SK-N-SH treated with all-trans-retinoic acid at 6 μM for 48 hours (cell line): ENCODE measurements around the gene P2RX2.

Experiments used
- ATAC-seq: fragments of 200-7000 bp; cut with Tn5 transposase; 3 replicates; pipeline ENCODE4 v1.9.1; 2020; ENCODE audit warnings: mild to moderate bottlenecking, moderate library complexity
- ARNTL ChIP-seq: fragments of 450-650 bp; formaldehyde crosslinking; IDR thresholded peaks from 2 replicates; pipeline ENCODE4 v1.5.0; 2020; ENCODE audit warnings: low read depth, mild to moderate bottlenecking, moderate library complexity, borderline replicate concordance
- BACH2 ChIP-seq: fragments of 250-450 bp; sonication (Bioruptor Pico); IDR thresholded peaks from 2 replicates; pipeline ENCODE4 v1.9.0; 2021; ENCODE audit warnings: mild to moderate bottlenecking, borderline replicate concordance
- CSDC2 ChIP-seq: fragments of 250-450 bp; sonication (Bioruptor Pico); IDR thresholded peaks from 2 replicates; pipeline ENCODE4 v1.5.0; 2020; ENCODE audit warnings: mild to moderate bottlenecking, moderate library complexity
- ESRRG ChIP-seq: fragments of 250-450 bp; sonication (Bioruptor Pico); IDR thresholded peaks from 2 replicates; pipeline ENCODE4 v1.6.1; 2021; ENCODE audit warnings: mild to moderate bottlenecking
- GLIS3 ChIP-seq: fragments of 250-450 bp; sonication (Bioruptor Pico); IDR thresholded peaks from 2 replicates; pipeline ENCODE4 v1.5.0; 2020; ENCODE audit warnings: mild to moderate bottlenecking, moderate library complexity
- ISL1 ChIP-seq: fragments of 250-450 bp; sonication (Bioruptor Pico); IDR thresholded peaks from 2 replicates; pipeline ENCODE4 v2.1.2; 2022; ENCODE audit warnings: mild to moderate bottlenecking, moderate library complexity
- OSR1 ChIP-seq: fragments of 250-450 bp; sonication (Bioruptor Pico); IDR thresholded peaks from 2 replicates; pipeline ENCODE4 v1.8.0; 2022; ENCODE audit warnings: moderate library complexity, mild to moderate bottlenecking, inconsistent platforms
- PPARA ChIP-seq: fragments of 250-450 bp; sonication (Bioruptor Pico); IDR thresholded peaks from 2 replicates; pipeline ENCODE4 v1.5.0; 2020; ENCODE audit warnings: mild to moderate bottlenecking, borderline replicate concordance
- RARB ChIP-seq: fragments of 250-450 bp; sonication (Bioruptor Pico); IDR thresholded peaks from 2 replicates; pipeline ENCODE4 v1.8.0; 2021; ENCODE audit warnings: mild to moderate bottlenecking, moderate library complexity
- TCF4 ChIP-seq: fragments of 250-450 bp; sonication (Bioruptor Pico); IDR thresholded peaks from 2 replicates; pipeline ENCODE4 v1.8.0; 2021; ENCODE audit warnings: mild to moderate bottlenecking, moderate library complexity, borderline replicate concordance
- TOX ChIP-seq: fragments of 250-450 bp; sonication (Bioruptor Pico); IDR thresholded peaks from 2 replicates; pipeline ENCODE4 v1.8.0; 2021; ENCODE audit warnings: mild to moderate bottlenecking, moderate library complexity, borderline replicate concordance
- ZC3H10 ChIP-seq: fragments of 250-450 bp; sonication (Bioruptor Pico); IDR thresholded peaks from 2 replicates; pipeline ENCODE4 v1.5.1; 2021; ENCODE audit warnings: mild to moderate bottlenecking, moderate library complexity
- ZFP3 ChIP-seq: fragments of 250-450 bp; sonication (Bioruptor Pico); IDR thresholded peaks from 2 replicates; pipeline ENCODE4 v1.5.0; 2020; ENCODE audit warnings: mild to moderate bottlenecking, moderate library complexity
- ZFP30 ChIP-seq: fragments of 450-650 bp; formaldehyde crosslinking; IDR thresholded peaks from 2 replicates; pipeline ENCODE4 v1.5.0; 2022; ENCODE audit warnings: mild to moderate bottlenecking, moderate library complexity
- ZNF565 ChIP-seq: fragments of 450-650 bp; formaldehyde crosslinking; conservative IDR thresholded peaks from 2 replicates; pipeline ENCODE4 v1.5.0; 2020; ENCODE audit warnings: low read depth, mild to moderate bottlenecking, moderate library complexity
- ZNF70 ChIP-seq: fragments of 450-650 bp; formaldehyde crosslinking; IDR thresholded peaks from 2 replicates; pipeline ENCODE4 v1.5.0; 2020; ENCODE audit warnings: mild to moderate bottlenecking, moderate library complexity
- TF ChIP-seq, protein P1 (sequence below): fragments of 250-450 bp; sonication (Bioruptor Pico); IDR thresholded peaks from 2 replicates; pipeline ENCODE4 v1.8.0; 2021; ENCODE audit warnings: low read depth, mild to moderate bottlenecking, moderate library complexity, borderline replicate concordance
- TF ChIP-seq, protein P2 (sequence below): fragments of 250-450 bp; sonication (Bioruptor Pico); IDR thresholded peaks from 2 replicates; pipeline ENCODE4 v1.5.1; 2020; ENCODE audit warnings: low read depth, mild to moderate bottlenecking, moderate library complexity
- TF ChIP-seq, protein P3 (sequence below): fragments of 250-450 bp; sonication (Bioruptor Pico); IDR thresholded peaks from 2 replicates; pipeline ENCODE4 v1.8.0; 2020; ENCODE audit warnings: mild to moderate bottlenecking, moderate library complexity, borderline replicate concordance
- TF ChIP-seq, protein P4 (sequence below): fragments of 250-450 bp; sonication (Bioruptor Pico); IDR thresholded peaks from 2 replicates; pipeline ENCODE4 v1.5.0; 2020; ENCODE audit warnings: mild to moderate bottlenecking, moderate library complexity
- TF ChIP-seq, protein P5 (sequence below): fragments of 250-450 bp; sonication (Bioruptor Pico); IDR thresholded peaks from 2 replicates; pipeline ENCODE4 v1.5.1; 2021; ENCODE audit warnings: mild to moderate bottlenecking, moderate library complexity

Gene P2RX2

DNA sequence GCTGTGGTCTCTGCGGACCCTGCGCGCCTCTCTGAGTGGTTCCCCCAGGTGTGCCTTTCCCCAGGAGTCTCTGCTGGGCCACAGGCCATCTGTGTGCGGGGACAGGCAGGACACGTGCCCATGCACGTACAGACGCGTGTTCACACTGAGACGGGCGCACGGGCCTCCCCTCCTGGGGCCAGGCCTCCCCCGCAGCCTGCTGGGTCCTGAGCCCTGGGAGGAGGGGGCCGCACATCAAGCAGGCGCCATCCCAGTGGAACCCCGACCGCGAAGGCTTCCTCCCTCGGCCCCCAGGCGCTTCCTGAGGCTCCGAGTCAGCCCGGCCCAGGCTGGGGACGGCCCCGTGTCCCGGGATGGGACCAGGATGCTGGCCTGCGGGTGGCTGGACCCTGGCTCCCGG, 47.9 kb upstream of the P2RX2 start:
- TF ChIP-seq GLIS3 (CRISPR knock-in tag) (no peak), ZNF70 (CRISPR knock-in tag) (no peak), CSDC2 (no peak), PPARA (no peak), RARB (CRISPR knock-in tag) (no peak), TOX (CRISPR knock-in tag) (no peak), TCF4 (CRISPR knock-in tag) (no peak), OSR1 (CRISPR knock-in tag) (no peak), ZNF565 (CRISPR knock-in tag) (no peak), ZFP3 (no peak), ARNTL (CRISPR knock-in tag) (no peak), ZFP30 (CRISPR knock-in tag) (no peak), BACH2 (CRISPR knock-in tag) (no peak), ZC3H10 (CRISPR knock-in tag) (no peak)
- TF ChIP-seq, protein P1, sequence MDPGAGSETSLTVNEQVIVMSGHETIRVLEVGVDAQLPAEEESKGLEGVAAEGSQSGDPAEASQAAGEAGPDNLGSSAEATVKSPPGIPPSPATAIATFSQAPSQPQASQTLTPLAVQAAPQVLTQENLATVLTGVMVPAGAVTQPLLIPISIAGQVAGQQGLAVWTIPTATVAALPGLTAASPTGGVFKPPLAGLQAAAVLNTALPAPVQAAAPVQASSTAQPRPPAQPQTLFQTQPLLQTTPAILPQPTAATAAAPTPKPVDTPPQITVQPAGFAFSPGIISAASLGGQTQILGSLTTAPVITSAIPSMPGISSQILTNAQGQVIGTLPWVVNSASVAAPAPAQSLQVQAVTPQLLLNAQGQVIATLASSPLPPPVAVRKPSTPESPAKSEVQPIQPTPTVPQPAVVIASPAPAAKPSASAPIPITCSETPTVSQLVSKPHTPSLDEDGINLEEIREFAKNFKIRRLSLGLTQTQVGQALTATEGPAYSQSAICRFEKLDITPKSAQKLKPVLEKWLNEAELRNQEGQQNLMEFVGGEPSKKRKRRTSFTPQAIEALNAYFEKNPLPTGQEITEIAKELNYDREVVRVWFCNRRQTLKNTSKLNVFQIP (CRISPR knock-in tag): no peak
- TF ChIP-seq, protein P2, sequence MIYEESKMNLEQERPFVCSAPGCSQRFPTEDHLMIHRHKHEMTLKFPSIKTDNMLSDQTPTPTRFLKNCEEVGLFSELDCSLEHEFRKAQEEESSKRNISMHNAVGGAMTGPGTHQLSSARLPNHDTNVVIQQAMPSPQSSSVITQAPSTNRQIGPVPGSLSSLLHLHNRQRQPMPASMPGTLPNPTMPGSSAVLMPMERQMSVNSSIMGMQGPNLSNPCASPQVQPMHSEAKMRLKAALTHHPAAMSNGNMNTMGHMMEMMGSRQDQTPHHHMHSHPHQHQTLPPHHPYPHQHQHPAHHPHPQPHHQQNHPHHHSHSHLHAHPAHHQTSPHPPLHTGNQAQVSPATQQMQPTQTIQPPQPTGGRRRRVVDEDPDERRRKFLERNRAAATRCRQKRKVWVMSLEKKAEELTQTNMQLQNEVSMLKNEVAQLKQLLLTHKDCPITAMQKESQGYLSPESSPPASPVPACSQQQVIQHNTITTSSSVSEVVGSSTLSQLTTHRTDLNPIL (CRISPR knock-in tag): no peak
- TF ChIP-seq, protein P3, sequence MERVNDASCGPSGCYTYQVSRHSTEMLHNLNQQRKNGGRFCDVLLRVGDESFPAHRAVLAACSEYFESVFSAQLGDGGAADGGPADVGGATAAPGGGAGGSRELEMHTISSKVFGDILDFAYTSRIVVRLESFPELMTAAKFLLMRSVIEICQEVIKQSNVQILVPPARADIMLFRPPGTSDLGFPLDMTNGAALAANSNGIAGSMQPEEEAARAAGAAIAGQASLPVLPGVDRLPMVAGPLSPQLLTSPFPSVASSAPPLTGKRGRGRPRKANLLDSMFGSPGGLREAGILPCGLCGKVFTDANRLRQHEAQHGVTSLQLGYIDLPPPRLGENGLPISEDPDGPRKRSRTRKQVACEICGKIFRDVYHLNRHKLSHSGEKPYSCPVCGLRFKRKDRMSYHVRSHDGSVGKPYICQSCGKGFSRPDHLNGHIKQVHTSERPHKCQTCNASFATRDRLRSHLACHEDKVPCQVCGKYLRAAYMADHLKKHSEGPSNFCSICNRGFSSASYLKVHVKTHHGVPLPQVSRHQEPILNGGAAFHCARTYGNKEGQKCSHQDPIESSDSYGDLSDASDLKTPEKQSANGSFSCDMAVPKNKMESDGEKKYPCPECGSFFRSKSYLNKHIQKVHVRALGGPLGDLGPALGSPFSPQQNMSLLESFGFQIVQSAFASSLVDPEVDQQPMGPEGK: no peak
- TF ChIP-seq, protein P4, sequence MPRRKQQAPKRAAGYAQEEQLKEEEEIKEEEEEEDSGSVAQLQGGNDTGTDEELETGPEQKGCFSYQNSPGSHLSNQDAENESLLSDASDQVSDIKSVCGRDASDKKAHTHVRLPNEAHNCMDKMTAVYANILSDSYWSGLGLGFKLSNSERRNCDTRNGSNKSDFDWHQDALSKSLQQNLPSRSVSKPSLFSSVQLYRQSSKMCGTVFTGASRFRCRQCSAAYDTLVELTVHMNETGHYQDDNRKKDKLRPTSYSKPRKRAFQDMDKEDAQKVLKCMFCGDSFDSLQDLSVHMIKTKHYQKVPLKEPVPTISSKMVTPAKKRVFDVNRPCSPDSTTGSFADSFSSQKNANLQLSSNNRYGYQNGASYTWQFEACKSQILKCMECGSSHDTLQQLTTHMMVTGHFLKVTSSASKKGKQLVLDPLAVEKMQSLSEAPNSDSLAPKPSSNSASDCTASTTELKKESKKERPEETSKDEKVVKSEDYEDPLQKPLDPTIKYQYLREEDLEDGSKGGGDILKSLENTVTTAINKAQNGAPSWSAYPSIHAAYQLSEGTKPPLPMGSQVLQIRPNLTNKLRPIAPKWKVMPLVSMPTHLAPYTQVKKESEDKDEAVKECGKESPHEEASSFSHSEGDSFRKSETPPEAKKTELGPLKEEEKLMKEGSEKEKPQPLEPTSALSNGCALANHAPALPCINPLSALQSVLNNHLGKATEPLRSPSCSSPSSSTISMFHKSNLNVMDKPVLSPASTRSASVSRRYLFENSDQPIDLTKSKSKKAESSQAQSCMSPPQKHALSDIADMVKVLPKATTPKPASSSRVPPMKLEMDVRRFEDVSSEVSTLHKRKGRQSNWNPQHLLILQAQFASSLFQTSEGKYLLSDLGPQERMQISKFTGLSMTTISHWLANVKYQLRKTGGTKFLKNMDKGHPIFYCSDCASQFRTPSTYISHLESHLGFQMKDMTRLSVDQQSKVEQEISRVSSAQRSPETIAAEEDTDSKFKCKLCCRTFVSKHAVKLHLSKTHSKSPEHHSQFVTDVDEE (CRISPR knock-in tag): no peak
- no peak for ATAC-seq

DNA sequence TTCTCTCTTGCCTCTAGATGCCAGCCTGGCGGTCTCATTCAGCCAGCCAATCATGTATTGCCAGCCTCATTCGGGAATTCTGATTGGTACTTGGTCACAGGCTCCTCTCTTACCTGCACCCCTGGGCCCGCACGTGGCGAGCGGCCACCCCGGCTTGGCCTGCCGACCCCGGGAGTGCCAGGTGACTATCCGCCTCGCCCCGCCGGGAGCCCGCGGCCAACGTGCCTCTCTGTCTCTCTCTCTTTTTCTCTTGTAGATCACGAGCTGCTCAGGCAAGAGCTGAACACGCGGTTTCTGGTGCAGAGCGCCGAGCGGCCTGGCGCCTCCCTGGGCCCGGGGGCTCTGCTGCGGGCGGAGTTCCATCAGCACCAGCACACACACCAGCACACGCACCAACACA, 47.5 kb upstream of the P2RX2 start:
- ATAC-seq: no peak
- no peak for TF ChIP-seq CSDC2
- no peak for TF ChIP-seq TCF4 (CRISPR knock-in tag)
- TF ChIP-seq, protein P5, sequence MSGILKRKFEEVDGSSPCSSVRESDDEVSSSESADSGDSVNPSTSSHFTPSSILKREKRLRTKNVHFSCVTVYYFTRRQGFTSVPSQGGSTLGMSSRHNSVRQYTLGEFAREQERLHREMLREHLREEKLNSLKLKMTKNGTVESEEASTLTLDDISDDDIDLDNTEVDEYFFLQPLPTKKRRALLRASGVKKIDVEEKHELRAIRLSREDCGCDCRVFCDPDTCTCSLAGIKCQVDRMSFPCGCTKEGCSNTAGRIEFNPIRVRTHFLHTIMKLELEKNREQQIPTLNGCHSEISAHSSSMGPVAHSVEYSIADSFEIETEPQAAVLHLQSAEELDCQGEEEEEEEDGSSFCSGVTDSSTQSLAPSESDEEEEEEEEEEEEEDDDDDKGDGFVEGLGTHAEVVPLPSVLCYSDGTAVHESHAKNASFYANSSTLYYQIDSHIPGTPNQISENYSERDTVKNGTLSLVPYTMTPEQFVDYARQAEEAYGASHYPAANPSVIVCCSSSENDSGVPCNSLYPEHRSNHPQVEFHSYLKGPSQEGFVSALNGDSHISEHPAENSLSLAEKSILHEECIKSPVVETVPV (CRISPR knock-in tag): no peak
- no peak for TF ChIP-seq ARNTL (CRISPR knock-in tag)
- TF ChIP-seq, protein P1 (CRISPR knock-in tag): no peak
- TF ChIP-seq ESRRG (CRISPR knock-in tag): no peak
- TF ChIP-seq, protein P4 (CRISPR knock-in tag): no peak
- TF ChIP-seq OSR1 (CRISPR knock-in tag): no peak
- no peak for TF ChIP-seq ZFP3
- TF ChIP-seq ISL1 (CRISPR knock-in tag): no peak
- TF ChIP-seq BACH2 (CRISPR knock-in tag): no peak
- no peak for TF ChIP-seq RARB (CRISPR knock-in tag)
- no peak for TF ChIP-seq ZC3H10 (CRISPR knock-in tag)
- TF ChIP-seq GLIS3 (CRISPR knock-in tag): no peak
